GM19438 (cell line): ENCODE measurements around the gene PRKAG2.

ENCODE experiments used
- ATAC-seq: cut with Tn5 transposase; IDR thresholded peaks from one replicate; pipeline ENCODE4 v1.9.1; 2021; ENCODE audit warnings: low read depth; ENCODE audit not compliant: unreplicated experiment

Gene PRKAG2

DNA sequence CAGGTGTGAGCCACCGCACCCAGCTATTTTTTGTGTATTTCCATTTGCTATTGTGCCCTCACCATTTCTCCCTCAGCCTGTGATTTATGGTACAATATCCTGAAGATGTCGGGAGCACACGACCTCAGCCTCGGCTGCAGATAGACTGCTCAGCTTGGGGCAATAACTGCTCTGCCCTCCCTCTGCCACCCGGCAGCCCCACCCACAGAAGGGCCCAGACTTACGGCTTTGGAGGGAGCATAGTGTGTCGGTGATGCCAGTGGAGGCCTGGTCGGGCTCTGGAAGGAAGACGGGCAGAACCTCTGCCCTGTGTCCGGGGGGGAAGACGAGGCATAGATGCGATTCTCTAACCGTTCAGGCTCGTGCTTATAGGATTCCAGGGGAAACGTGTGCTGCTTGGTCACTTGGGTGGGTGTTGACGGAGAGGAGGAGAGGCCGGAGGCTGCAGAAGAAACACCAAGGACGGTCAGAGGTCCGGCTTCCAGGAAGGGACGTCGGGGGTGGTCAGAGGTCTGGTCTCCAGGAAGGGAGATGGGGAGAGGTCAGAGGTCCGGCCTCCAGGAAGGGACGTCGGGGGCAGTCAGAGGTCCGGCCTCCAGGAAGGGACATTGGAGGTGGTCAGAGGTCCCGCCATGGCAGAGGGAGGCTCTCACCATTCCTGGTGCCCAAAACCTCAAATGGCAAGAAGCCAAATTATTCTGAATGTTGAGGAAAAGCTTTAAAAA lies 201.6 kb downstream of the PRKAG2 start:
- no peak for ATAC-seq

DNA sequence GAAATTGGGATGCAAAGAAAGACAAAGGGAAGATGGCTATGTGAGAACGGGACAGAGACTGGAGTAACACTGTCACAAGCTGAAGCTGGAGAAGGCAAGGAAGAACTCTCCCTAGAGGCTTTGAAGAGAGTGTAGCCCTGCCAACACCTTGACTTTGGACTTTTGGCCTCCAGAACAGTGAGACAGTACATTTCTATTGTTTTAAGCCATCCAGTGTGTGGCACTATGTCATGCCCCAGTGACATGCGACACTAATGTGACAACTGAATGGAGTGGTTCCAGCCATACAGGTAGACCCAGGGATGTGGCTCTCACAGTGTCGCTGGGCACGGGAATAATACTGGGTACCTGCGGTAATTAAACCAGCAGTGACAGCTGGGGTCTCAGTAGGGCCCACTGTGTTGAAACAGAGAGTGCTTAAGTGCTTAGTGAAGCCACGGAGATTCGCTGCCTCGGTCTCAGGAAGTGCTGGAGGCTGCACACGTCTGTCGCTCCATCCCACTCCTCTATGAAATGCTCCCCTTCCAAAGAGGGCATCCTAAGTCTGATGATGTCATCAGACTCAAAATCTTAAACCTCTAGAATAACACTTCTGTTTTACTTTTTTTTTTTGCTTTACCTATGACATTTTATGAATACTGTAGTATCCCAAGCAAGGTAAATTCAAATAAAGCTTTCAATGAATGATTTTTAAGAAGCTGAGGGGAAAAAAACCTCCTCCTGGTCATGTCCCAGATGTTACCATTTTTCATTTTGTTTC lies 202.6 kb downstream of the PRKAG2 start:
- ATAC-seq: no peak

DNA sequence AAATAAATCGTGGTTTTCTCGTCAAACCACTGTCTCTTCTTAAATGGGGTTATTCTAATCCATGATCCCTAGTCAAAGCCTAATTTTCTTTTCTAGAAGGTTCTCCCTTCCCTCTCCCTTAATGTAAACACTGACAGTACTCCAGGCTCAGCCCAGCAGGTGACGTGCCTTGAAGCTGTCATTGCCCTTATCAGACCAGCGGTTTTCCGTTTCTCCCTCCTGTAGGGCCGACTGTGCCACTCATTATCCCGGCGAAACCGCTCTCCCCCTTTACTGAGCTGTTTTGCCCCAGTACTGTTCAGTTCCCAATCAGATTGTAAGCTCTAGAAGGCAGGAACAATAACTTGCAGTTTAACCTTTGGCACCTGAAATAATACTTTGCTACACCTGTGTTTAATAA lies 203.7 kb downstream of the PRKAG2 start:
- ATAC-seq: no peak

DNA sequence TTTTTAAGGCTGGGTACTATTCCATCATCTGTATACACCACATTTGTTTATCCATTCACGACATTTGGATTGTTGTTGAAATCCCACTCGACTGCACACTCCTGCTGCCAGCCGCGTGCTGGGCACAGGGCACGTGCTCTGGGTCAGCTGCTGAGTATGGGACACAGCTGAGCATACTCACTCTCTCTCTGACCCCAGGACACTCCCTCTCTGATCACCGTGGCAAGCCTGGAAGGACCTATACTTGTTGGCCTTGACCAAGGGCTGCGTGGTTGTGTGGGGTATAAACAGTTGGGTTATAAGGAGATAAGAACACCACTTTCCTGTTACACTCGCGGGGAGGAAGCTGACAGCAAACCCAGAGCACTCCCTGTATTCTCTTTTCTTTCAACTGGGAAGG lies 204.2 kb downstream of the PRKAG2 start:
- ATAC-seq: no peak

DNA sequence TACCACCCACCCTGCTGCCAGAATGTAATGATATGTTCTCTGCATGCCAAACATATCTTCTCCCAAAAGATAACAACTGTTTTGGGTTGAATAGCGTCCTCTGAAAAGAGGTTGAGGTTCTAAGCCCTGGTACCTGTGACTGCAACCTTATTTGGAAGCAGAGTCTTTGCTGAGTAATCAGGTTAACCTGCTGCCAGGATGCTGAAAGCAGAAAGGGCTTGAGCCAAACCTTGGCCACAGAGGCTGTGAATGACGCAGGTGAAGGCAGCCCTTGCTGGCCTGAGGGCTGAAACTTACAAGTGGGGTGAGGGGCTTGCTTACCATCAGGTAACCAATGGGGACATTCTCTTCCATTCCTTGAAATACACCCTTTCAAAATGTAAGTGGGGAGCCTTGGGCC lies 205.4 kb downstream of the PRKAG2 start:
- ATAC-seq: no peak

DNA sequence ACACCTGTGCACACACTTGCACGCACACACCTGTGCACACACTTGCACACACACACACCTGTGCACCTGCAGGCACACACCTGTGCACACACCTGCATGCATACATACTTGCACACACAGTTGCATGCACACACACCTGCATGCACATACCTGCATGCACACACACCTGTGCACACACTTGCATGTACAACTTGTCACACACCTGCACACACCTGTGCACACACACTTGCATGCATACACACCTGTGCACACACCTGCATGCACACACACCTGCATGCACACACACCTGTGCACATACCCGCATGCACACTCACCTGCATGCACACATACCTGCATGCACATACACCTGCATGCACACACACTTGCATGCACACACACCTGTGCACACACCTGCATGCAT lies 207.2 kb downstream of the PRKAG2 start:
- ATAC-seq: no peak

DNA sequence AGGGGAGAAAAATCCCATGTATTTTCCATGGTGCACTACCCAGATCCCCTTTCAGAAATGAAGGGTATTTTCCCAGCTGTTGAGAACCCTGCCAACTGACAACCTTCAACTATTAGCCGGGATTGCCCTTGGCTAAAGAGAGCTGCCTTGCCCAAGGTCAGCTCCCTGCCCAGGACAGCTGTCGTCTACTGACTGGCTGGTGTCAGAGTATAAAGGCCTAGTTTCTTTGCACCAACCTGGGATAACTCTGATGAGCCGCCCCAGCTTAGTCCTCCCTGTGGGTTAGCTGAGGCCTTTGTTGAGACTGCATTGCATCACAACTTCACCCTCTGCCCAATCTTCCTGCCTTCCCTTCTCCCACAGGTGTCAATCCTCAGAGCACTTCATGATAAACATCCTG lies 210.0 kb downstream of the PRKAG2 start:
- no peak for ATAC-seq

DNA sequence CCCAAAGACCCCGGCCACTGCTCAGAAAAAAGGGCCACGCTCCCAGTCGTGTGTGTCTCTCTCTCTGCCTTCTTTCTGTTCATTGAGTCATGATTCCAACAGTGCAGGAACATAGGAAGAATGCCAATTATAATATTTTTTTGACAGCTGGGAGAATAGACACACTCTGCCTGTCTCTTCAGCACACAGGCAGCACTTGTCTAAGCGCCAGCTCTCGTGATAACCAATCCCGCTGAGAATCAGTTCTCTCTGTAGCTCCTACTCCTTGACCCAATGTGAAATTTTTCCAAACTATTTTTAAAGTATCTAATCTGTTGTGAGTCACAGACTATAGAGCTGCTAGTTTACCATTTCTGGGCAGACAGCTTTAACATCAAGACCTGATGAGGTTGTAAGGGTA lies 211.5 kb downstream of the PRKAG2 start:
- ATAC-seq: no peak

DNA sequence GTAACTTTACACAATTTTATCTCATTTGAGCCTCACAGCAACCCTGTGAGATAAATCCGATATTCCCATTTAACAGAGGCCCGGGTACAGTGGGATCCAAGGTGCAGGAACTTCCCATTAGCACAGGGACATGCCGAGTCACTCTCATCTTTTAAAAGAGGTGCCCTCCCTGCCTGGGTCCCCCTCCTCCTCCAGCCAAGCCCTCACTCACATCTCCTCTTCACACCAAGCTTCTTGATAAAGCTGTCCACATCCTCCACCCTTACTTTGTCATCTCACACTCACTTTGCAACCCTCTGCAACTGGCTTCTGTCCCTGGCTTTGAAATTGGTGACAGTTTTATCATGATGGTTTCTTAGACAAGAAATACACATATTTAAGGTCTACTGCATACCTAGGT lies 212.6 kb downstream of the PRKAG2 start:
- ATAC-seq: no peak

DNA sequence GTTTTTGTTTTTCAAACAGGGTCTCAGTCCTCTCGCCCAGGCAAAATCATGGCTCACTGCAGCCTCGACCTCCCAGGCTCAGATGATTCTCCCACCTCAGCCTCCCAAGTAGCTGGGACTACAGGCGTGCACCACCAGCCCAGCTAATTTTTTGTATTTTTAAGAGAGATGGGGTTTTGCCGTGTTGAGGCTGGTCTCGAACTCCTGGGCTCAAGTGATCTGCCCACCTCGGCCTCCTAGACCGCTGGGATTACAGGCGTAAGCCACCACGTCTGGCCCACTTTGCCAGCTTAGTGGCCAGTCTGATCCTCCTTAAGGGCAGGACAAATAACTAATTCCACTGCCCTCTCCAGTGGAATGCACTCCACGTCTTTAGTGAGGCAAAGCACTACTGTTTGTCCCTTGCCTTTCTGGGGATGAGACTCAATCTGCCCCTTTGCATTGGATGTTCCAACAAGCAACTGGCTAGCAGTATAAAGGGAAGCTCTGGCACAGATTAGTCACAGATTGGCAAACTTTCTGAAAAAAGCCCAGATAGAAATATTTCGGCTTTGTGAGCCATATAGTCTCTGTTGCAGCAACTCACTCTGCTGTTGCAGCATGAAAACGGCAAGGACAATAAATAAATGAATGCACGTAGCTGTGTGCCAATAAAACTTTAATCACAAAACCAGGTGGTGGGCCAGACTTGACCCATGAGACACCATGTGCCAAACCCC lies 213.4 kb downstream of the PRKAG2 start:
- no peak for ATAC-seq

DNA sequence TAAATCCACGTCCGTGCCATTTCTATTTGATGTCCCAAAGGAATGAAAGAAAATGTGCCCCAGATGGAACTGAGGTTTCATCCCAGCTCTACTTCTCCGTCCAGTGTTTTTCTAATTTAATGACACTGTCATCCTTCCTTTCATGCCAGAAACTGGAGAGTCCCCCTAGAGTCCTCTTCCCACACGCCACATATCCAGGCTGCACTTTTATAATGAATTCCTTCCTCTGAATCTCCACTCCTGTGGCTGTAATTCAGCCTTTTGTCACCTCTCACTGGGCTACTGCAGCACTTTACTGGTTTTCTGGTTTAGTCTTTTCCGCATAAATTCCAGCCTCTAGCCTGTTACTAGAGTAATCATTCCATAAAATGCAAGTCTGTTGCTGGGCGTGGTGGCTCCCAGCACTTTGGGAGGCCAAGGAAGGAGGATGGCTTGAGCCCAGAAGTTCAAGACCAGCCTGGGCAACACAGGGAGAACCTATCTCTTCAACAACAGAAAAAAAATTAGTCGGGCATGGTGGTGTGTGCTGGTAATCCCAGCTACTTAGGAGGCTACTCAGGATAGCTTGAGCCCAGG lies 214.6 kb downstream of the PRKAG2 start:
- no peak for ATAC-seq

DNA sequence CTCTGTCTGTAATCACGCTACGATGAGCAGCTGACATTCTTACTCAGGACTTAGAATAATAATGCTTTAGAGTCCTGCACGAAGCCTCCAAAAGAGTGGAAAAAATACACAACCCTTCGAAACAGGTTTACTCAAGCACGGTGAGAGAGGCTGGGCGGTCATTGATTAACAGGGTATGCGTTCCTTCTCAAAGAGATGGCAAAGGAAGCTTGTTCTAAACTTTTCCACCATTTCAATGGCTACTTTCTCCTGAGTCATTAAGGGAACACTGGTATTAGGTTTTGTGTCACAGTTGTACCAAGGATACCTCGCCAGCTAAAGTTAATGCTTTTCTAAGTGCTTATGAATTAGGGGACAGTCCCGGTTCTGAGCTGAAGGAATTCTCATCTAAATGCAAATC lies 215.3 kb downstream of the PRKAG2 start:
- no peak for ATAC-seq

DNA sequence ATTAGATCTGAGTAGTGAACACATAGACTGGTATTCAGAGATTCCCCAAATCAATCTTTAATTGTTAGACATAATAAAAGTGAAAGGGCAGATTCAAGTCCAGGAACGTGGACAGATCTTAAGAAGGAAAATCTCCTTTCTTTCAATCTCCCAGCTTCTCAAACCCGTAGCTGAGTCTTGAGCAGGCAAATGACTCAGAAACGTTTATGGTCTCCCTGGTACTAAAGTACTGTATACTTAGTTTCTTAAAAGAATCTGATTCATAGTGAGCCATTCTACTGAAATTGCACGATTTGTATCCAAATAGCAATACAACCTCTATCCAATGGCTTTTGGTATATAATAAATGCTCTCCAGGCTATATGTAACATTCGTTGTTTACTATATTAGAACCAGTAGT lies 216.8 kb downstream of the PRKAG2 start:
- ATAC-seq: no peak

DNA sequence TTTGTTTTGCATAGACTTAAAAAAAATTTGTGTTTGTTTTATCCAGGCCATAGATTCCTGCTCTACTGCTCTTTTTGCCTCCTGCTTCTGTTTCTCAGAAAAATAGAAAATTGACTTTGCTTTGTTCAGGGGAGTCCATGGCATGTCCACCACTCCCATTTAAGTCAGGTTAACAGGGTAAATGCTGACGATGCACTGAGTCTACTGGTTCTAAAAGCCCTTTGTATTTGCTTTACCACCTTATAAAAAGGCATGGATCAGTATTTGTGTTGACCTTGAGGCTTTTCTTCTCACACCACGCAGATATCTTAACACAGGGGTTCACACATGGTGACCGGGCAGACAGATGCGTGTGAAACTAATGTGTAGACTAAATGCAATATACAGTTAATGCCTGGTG lies 217.7 kb downstream of the PRKAG2 start:
- ATAC-seq: no peak

DNA sequence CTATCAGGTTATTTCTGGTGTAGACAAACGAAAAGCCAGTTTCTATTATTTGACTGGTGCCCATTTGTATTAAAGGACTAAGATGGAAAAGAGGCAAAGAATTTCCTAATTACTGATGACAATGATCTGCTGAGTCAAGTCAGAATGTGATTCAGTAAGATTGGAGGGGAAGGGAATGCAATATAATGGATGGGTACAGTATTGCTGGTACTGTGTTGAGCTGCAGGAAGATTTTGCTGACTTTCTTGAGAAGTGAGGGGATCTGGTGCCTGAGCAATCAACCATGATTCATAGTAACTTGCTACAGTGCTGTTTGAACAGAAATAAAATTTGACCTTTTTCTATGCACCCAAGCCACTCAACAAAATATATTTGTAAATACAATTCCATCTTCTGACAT lies 218.1 kb downstream of the PRKAG2 start:
- ATAC-seq: no peak

DNA sequence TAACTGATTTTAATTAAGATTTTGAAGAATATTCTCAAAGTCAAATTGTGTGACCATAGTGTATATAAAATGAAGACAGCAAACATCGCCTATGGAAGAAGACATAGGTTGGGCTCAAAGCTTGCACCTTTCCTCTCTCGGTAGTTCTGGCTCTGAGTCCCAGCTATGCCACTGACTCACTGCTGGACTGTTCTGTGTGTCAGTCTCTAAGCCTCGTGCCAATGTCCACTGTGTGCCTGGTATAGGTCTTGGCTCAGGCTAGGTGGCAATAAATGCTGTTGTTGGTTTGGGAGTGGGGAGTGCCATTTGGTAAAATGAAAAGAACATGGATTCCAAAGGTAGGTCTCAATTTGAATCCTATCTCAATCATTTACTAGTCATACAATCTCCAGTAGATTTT lies 219.7 kb downstream of the PRKAG2 start:
- no peak for ATAC-seq

DNA sequence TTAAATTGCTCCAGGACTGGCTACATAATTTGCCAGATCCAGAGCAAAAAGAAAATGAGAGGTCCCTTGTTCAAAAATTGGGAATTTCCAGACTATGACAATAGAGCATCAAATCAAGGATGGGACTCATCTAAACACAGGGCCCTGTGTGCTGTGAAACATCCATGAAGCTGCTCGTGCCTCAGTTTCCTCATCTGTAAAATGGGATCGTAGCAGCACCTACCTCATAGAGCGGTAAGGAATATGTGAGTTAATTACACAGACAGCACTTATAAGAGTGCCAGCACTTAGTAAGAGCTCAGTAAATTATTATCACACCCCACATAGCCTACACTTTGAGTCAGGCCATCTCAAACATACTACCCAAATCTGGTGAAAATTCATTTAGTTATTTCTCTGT lies 221.4 kb downstream of the PRKAG2 start:
- ATAC-seq: no peak

DNA sequence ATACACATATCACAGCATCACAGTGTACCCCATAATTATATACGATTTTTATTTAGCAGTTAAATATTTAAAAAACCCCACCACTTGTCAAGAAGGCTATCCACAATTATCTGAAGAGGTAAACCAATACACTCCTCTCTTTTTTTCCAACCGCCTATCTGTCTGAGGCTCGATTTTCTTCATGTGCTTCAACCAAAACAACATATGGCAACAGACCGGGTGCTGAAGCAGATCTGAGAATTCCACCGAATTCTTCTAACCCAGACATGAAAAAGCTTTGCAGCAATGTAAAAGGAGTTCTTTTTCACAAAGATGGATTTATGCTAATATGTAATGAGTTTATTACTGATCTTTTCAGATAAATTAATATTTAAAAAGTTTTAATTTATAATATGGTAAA lies 224.8 kb downstream of the PRKAG2 start:
- no peak for ATAC-seq

DNA sequence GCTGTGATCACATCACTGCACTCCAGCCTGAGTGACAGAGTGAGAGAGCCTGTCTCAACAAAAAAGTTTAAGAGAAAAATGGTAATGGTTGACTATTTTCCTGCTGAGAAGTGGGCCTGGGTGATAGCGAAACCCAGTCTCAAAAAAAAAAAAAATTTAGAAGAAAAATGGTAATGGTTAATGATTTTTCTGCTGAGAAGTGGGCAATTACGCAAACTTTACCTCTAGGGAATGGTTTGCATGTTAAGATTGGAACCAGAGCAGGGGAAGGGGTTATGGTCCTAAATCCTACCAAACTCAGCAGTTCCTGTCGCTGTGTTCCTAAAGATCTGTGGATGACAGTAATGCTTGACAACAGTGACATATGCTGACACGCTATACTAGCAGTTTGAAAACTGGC lies 226.8 kb downstream of the PRKAG2 start:
- ATAC-seq: no peak

DNA sequence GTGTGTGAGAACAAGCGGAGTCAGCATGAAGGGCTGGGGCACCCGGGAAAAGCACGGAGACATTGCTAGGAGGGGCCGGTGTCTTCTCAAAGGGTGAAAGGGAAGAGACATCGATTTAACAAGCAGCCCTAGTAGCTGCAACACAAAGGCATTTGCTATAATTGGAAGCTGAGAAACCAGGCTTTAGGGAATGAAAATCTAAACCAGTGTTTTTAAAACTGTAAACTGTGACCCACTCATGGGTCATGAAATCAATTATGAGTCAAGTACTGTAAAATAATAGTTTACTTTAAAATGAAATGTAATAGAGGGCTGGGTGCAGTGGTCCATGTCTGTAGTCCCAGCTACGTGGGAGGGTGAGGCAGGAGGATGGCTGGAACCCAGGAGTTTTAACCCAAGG lies 228.5 kb downstream of the PRKAG2 start:
- no peak for ATAC-seq

DNA sequence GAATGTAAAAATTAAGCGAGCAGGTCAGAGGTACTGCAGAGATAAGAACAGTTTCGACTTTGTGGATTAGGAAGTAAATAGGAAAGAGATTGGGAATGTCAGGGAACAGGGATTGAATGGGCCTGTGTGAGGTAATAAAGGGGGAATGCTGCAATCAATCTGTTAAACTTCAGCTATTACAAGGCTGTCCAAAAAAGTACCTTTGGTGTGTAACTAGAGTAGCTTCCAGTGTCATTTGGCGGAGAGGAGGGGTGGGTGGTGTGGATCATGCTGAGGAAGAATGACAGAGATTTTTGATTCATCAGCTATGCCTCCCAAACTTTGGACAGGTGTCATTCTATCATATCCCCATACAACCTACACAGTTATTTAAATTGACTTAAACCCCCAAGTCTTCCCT lies 229.0 kb downstream of the PRKAG2 start:
- ATAC-seq: no peak
